IMR-90 (cell line): ENCODE data around the gene APOB.

ENCODE experiments used
- BHLHE40 ChIP-seq: fragments of 150-350 bp; IDR thresholded peaks from 2 replicates; pipeline ENCODE4 v1.6.1; 2016; ENCODE audit warnings: mild to moderate bottlenecking, low read depth, low read length
- CTCF ChIP-seq: conservative IDR thresholded peaks from 2 replicates; pipeline ENCODE4 v1.5.1; 2012; ENCODE audit warnings: mild to moderate bottlenecking, low read depth, low read length, improper control_type of control experiment
- ELK1 ChIP-seq: fragments of 150-350 bp; IDR thresholded peaks from 2 replicates; pipeline ENCODE4 v1.6.1; 2016; ENCODE audit warnings: low read depth, mild to moderate bottlenecking, low read length, moderate library complexity, borderline replicate concordance
- FOS ChIP-seq: fragments of 150-350 bp; IDR thresholded peaks from 2 replicates; pipeline ENCODE4 v1.6.1; 2016; ENCODE audit warnings: low read depth, low read length
- MAFK ChIP-seq: IDR thresholded peaks from 2 replicates; pipeline ENCODE4 v1.6.1; 2012; ENCODE audit warnings: low read depth, low read length, improper control_type of control experiment
- NFE2L2 ChIP-seq: fragments of 150-350 bp; IDR thresholded peaks from 2 replicates; pipeline ENCODE4 v1.6.1; 2016; ENCODE audit warnings: low read depth, mild to moderate bottlenecking, low read length
- POLR2A ChIP-seq: IDR thresholded peaks from 2 replicates; pipeline ENCODE4 v1.6.1; 2012; ENCODE audit warnings: mild to moderate bottlenecking, low read depth, low read length
- RAD21 ChIP-seq: IDR thresholded peaks from 2 replicates; pipeline ENCODE4 v1.6.1; 2012; ENCODE audit warnings: low read length, improper control_type of control experiment
- SMC3 ChIP-seq: fragments of 150-350 bp; IDR thresholded peaks from 2 replicates; pipeline ENCODE4 v1.6.1; 2016; ENCODE audit warnings: low read depth, mild to moderate bottlenecking, antibody characterized with exemption, low read length, moderate library complexity
- USF2 ChIP-seq: fragments of 150-350 bp; IDR thresholded peaks from 2 replicates; pipeline ENCODE4 v1.6.1; 2017; ENCODE audit warnings: mild to moderate bottlenecking, antibody characterized with exemption, low read length, low read depth

- TF ChIP-seq CTCF, result no peak
- TF ChIP-seq FOS, result no peak
- no peak for TF ChIP-seq POLR2A
- no peak for TF ChIP-seq NFE2L2
- TF ChIP-seq USF2, result no peak
- TF ChIP-seq SMC3, result no peak
- no peak for TF ChIP-seq MAFK
- no peak for TF ChIP-seq RAD21
- TF ChIP-seq ELK1, result no peak
- no peak for TF ChIP-seq BHLHE40
Observed at GRCh38 chr2:20959252-20959651, 84.6 kb downstream of the APOB start.
